ENCODE data around the gene DDX55.

The DDX55 gene

DNA sequence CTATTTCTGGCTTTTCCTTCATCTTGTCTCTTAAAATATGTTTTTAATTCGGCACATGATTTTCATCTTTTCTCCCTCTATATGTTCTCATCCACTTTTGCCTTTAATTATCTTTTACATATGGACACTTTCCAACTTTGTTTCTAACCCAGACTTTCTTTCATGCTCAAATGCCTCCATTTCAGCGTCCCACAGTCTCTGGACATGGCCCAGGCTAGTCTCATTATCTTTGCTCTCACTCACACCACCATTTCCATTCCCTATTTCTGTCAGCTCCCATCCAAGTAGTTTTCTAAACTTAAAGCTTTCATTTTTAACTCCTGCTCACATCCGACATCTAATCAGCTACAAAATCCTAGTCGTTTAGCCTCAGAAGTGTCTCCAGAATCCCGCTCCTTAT is 46.5 kb downstream of the DDX55 start:
- TF ChIP-seq TAF1 (IDR thresholded peaks at IDR 0.05; ENCODE audit: low read depth): no peak
- no peak for TF ChIP-seq FOXM1 (IDR thresholded peaks at IDR 0.05; ENCODE audit: borderline replicate concordance, low read depth)
- TF ChIP-seq CREB1 (IDR thresholded peaks at IDR 0.05; ENCODE audit: low read depth): no peak
- no peak for TF ChIP-seq EP300 (IDR thresholded peaks at IDR 0.05; ENCODE audit: borderline replicate concordance)
- TF ChIP-seq, protein P1, sequence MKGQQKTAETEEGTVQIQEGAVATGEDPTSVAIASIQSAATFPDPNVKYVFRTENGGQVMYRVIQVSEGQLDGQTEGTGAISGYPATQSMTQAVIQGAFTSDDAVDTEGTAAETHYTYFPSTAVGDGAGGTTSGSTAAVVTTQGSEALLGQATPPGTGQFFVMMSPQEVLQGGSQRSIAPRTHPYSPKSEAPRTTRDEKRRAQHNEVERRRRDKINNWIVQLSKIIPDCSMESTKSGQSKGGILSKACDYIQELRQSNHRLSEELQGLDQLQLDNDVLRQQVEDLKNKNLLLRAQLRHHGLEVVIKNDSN (IDR thresholded peaks at IDR 0.05): no peak
- TF ChIP-seq ZBTB7A (IDR thresholded peaks at IDR 0.05; ENCODE audit: low read depth): no peak
- TF ChIP-seq, protein P2, sequence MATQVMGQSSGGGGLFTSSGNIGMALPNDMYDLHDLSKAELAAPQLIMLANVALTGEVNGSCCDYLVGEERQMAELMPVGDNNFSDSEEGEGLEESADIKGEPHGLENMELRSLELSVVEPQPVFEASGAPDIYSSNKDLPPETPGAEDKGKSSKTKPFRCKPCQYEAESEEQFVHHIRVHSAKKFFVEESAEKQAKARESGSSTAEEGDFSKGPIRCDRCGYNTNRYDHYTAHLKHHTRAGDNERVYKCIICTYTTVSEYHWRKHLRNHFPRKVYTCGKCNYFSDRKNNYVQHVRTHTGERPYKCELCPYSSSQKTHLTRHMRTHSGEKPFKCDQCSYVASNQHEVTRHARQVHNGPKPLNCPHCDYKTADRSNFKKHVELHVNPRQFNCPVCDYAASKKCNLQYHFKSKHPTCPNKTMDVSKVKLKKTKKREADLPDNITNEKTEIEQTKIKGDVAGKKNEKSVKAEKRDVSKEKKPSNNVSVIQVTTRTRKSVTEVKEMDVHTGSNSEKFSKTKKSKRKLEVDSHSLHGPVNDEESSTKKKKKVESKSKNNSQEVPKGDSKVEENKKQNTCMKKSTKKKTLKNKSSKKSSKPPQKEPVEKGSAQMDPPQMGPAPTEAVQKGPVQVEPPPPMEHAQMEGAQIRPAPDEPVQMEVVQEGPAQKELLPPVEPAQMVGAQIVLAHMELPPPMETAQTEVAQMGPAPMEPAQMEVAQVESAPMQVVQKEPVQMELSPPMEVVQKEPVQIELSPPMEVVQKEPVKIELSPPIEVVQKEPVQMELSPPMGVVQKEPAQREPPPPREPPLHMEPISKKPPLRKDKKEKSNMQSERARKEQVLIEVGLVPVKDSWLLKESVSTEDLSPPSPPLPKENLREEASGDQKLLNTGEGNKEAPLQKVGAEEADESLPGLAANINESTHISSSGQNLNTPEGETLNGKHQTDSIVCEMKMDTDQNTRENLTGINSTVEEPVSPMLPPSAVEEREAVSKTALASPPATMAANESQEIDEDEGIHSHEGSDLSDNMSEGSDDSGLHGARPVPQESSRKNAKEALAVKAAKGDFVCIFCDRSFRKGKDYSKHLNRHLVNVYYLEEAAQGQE (IDR thresholded peaks at IDR 0.05; ENCODE audit: low read depth): no peak
- no peak for TF ChIP-seq EGR1 (IDR thresholded peaks at IDR 0.05)
- no peak for TF ChIP-seq CEBPB (IDR thresholded peaks at IDR 0.05)
- TF ChIP-seq RAD21 (IDR thresholded peaks at IDR 0.05; ENCODE audit: low read depth): no peak
- TF ChIP-seq NFIC (IDR thresholded peaks at IDR 0.05): no peak

DNA sequence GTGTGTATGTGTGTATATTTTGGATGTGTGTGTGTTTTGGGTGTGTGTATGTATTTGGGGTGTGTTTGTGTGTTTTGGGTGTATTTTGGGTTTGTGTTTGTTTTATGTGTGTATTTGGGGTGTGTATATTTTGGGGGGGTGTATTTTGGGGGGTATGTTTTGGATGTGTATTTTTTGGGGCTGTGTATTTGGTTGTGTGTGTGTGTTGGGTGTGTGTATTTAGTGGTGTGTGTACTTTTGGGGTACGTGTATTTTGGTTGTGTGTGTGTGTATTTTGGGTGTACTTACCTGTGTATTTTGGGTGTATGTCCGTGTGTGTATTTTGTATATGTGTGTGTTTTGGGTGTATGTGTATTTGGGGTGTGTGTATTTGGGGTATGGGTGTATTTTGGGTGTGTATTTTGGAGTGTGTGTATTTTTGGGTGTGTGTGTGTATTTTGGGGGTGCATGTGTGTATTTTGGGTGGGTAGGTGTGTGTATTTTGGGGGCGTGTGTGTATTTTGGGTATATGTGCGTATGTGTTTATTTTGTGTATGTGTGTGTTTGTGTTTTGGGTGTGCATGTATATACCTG is 52.3 kb downstream of the DDX55 start:
- TF ChIP-seq TEAD4 (IDR thresholded peaks at IDR 0.05) (no peak), FOXM1 (IDR thresholded peaks at IDR 0.05; ENCODE audit: borderline replicate concordance, low read depth) (no peak), YY1 (IDR thresholded peaks at IDR 0.05; ENCODE audit: low read depth) (no peak), NFIC (IDR thresholded peaks at IDR 0.05) (no peak), CREB1 (IDR thresholded peaks at IDR 0.05; ENCODE audit: low read depth) (no peak), TAF1 (IDR thresholded peaks at IDR 0.05; ENCODE audit: low read depth) (no peak), CEBPB (IDR thresholded peaks at IDR 0.05) (no peak), EGR1 (IDR thresholded peaks at IDR 0.05) (no peak)
- TF ChIP-seq, protein P2 (IDR thresholded peaks at IDR 0.05; ENCODE audit: low read depth): no peak
- TF ChIP-seq, protein P1 (IDR thresholded peaks at IDR 0.05): no peak
- TF ChIP-seq, protein P3, sequence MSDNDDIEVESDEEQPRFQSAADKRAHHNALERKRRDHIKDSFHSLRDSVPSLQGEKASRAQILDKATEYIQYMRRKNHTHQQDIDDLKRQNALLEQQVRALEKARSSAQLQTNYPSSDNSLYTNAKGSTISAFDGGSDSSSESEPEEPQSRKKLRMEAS (IDR thresholded peaks at IDR 0.05): no peak

DNA sequence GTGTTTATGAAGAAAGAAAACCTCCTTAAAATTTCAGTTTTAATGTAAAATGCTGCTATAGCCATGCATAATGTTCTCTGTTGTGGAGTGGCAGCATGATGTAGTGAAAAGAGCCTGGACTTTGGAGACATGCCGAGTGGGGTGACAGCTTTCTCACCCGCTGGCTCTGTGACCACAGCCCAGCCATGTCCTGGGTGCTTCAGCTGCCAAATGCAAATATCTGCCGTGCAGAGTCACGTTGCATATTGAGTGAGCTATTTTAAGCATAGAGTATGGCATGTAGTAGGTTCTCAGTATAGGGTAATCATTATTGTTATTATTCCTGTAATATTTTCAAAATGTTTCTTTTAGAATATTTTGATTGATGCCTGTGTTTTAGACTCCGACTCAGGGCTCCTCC is 53.5 kb downstream of the DDX55 start:
- TF ChIP-seq FOXM1 (IDR thresholded peaks at IDR 0.05; ENCODE audit: borderline replicate concordance, low read depth) (no peak), ZBTB7A (IDR thresholded peaks at IDR 0.05; ENCODE audit: low read depth) (no peak), TEAD4 (IDR thresholded peaks at IDR 0.05) (no peak), YY1 (IDR thresholded peaks at IDR 0.05; ENCODE audit: low read depth) (no peak), TAF1 (IDR thresholded peaks at IDR 0.05; ENCODE audit: low read depth) (no peak), EP300 (IDR thresholded peaks at IDR 0.05; ENCODE audit: borderline replicate concordance) (no peak), NFIC (IDR thresholded peaks at IDR 0.05) (no peak), EGR1 (IDR thresholded peaks at IDR 0.05) (no peak), CREB1 (IDR thresholded peaks at IDR 0.05; ENCODE audit: low read depth) (no peak), TCF12 (IDR thresholded peaks at IDR 0.05; ENCODE audit: low read depth) (no peak), RAD21 (IDR thresholded peaks at IDR 0.05; ENCODE audit: low read depth) (no peak), CEBPB (IDR thresholded peaks at IDR 0.05) (no peak)
- TF ChIP-seq, protein P1 (IDR thresholded peaks at IDR 0.05): no peak
- TF ChIP-seq, protein P3 (IDR thresholded peaks at IDR 0.05): no peak
- TF ChIP-seq, protein P2 (IDR thresholded peaks at IDR 0.05; ENCODE audit: low read depth): no peak

DNA sequence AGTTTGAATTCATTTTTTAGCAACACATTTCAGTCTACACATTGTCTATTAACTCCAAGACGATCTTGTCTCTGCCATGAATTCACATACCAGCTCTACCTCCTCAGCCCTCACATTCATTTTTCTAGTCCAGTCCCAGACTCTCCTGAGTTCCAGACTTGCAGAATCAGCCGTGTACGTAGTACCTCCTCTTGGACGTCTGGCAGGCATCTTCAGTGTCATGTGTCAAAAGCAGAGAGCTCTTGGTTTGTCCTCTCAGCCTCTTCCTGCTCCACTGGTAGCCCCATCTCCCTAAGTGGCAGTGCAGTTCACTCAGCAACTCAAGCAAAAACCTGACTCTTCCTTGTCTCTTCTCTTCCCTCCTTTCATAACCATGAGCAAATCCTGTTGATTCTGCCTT is 54.5 kb downstream of the DDX55 start:
- TF ChIP-seq, protein P1 (IDR thresholded peaks at IDR 0.05): no peak
- TF ChIP-seq YY1 (IDR thresholded peaks at IDR 0.05; ENCODE audit: low read depth): no peak
- TF ChIP-seq RAD21 (IDR thresholded peaks at IDR 0.05; ENCODE audit: low read depth): no peak
- no peak for TF ChIP-seq EGR1 (IDR thresholded peaks at IDR 0.05)

All from Ishikawa (cell line).